M059J (cell line): ENCODE results near the gene CCDC183. TPM values are rescaled to one million over a fixed set of nuclear protein-coding genes. Genes with fewer than 3 reads are reported as not detected.
A peak's percentile ranks its signal among the peaks of the same experiment; 100 is the strongest.
"Not testable (repeated sequence)": the region's sequence is repeated elsewhere in the genome, so short reads cannot be mapped to it uniquely, and the experiment has no call there.

ENCODE experiments used
- DNase-seq: peaks from one replicate; pipeline ENCODE4 v3.0.0-alpha.2; 2012; ENCODE audit warnings: low read depth
- total RNA-seq: library from RNA; depleted of rRNA; stranded (reverse); fragments of >200 nt; shearing (Covaris generic); gene quantifications from 2 replicates; pipeline ENCODE4 v1.2.3, GENCODE V29; 2014; rRNA removed

Gene CCDC183
- total RNA-seq = not detected in 2 replicates

GRCh38 chr9:136796238-136796774, at the start of gene CCDC183:
Gene CCDC183, plus strand, starts transcription at chr9:136796338. Its CDS starts 60 bp downstream, at chr9:136796398.
- DNase-seq = no peak

DNA sequence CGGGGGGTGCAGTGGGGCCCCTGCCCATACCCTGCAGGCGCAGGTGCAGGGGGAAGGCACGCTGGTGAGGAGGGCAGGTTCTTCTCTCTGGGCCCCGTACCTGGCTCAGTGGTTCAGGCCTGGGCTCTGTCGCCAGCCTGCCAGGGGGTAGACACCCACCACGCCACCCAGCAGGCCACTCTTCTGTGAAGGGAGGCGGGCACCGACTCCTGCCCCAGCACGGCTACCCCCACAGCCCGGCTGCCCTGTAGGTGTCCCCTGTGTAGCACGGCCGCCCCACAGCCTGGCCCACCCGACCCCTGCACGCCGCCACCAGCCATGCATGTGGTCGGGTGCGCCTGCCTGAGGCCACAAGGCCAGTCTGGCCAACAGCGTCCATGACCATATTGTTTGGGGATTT, 49.5 kb upstream of the CCDC183 start:
- DNase-seq = no peak

- DNase-seq = no peak
Measured at GRCh38 chr9:136747161-136748060, 48.7 kb upstream of the CCDC183 start.

GRCh38 chr9:136748201-136748600, 47.9 kb upstream of the CCDC183 start, which contains the start of gene LCN6:
Gene LCN6, minus strand, starts transcription at chr9:136748525. Its CDS starts 42 bp downstream, at chr9:136748483.
- DNase-seq = no peak

GRCh38 chr9:136748666-136749611, 47.2 kb upstream of the CCDC183 start:
- DNase-seq = no peak

DNA sequence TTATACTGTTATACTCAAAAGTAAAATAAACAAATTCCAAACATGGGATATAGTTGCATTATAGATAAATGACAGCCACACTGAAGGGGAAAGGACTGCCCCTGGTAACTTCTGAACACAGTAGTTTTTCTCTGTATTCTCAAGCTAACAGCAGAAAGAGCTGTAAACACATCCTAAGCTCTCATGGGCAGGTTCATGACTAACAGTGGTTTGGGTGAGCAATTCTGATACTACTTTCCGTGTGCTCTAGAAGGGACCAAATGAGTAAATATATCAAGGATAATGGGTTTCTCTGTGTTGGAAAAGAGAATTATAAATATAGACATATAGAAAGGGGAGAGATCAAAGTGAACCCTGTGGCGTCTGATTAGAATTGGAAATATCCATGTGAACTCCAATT, 45.6 kb upstream of the CCDC183 start:
- DNase-seq = peak; percentile 39

- no peak for DNase-seq
Measured at GRCh38 chr9:136751244-136751643, 44.9 kb upstream of the CCDC183 start.

GRCh38 chr9:136751814-136752213, 44.3 kb upstream of the CCDC183 start:
- no peak for DNase-seq

DNA sequence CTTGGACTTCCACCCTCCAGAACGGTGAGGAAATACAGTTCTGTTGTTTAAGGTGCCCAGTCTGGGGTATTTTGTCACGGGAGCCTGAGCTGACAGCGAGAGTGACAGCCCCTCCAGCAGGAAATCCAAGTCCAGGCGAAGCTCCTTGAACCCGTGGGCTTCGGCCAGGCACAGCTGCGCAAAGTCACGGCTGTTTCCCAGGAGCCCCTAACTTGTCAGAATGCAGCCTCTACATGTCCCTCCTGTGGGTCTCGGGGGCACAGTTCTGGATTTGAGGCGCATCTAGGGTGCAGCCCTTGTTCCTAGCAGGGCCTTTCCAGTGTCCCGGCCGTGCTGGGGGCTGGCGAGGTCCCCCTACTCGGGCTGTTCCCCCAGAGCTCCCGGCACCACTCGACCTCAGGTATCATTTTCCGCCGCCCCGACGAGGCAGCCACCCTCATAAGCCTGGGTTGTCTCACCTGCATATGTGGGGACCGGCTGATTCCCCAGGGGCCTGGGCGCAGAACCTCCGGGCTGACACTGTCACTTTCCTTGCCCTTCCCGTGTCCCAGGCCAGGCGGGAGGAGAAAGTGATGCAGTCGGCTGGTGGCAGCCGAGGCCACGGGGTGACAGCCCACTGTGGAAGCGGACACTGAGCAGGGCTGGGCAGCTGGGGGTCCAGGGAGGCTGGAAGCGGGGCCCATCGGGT, 42.6 kb upstream of the CCDC183 start:
- DNase-seq = no peak

DNA sequence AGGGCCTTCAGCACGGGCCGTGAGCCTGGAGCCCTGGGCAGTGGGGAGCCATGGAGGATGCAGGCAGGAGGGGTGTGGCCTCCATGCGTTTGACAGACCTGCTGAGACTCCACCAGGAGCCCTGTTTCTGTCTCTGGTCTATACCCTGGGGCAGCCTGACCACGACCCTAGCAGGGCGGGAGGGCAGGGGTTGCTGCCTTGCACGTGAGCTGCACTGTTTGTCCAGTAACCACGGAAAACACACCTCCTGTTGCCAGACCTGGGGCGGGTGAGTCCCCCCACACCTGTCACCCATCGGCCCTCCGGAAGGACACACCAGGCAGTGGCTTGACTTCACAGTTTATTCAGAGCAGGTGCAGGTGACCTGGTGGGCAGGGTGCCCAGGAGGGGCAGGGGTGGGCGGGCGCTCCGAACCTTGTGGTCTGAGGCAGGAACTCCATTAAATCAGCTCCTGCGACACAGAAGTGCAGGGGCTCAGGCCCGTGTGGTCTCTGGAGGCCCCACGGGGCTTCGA, 42.0 kb upstream of the CCDC183 start:
- DNase-seq = no peak

DNA sequence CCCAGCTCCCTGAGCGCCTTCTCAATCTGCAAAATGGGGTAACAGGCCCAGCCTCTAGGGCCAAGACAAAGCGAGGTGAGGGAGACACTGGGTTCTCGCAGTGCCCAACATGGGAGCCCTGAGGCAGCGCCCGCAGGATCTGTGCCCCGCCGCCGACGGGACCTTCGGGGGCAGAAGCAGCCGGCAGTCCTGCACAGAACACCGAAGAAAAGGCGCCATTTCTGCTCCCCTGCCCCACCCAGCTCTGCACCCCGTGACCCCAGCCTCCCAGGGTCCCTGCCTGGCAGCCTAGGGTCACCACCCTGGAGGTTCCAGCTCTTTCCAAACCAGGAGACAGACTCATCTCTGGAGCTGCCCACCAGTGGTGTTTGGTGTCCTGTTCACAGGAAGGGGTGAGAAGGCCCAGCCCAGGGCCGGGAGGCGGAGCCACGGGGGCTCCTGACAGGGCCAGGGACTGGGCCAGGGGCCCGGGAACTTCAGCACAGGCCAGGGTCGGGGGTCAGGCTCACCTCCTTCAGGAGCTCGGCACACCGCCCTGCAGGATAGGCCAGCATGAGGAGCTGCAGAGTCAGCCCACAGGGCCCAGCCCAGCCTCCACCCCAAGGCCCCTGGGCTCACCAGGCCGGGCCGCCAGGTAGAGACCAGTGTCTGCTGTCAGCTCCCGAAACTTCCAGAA, 41.4 kb upstream of the CCDC183 start:
- no peak for DNase-seq

- not testable (repeated sequence) for DNase-seq
Measured at GRCh38 chr9:136755302-136756133, 40.6 kb upstream of the CCDC183 start.

DNA sequence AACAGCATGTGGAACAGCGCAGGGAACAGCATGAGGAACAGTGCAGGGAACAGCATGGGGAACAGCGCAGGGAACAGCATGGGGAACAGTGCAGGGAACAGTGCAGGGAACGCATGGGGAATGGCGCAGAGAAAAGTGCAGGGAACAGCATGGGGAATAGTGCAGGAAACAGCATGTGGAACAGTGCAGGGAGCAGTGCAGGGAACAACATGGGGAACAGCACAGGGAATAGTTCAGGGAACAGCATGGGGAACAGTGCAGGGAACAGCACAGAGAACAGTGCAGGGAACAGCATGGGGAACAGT, 40.1 kb upstream of the CCDC183 start:
- no peak for DNase-seq

DNA sequence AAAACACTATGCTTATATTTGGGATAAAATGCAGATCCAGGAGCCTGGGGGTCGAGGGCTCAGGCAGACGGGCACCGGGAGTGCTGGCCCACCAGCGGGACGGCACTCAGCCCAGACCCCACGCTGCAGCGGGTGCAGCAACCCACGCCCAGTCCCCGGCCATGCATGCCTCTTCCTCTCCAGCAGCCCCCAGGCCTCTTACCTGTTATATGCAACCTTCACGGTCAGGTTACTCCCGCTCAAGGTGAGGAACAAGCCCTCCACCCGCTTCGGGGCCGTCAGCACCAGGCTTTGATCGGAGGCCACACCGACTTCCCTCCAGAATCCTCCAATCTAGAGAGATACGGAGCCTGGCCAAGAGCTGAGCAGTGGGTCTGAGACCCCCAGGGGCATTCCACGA, 39.3 kb upstream of the CCDC183 start:
- no peak for DNase-seq

DNA sequence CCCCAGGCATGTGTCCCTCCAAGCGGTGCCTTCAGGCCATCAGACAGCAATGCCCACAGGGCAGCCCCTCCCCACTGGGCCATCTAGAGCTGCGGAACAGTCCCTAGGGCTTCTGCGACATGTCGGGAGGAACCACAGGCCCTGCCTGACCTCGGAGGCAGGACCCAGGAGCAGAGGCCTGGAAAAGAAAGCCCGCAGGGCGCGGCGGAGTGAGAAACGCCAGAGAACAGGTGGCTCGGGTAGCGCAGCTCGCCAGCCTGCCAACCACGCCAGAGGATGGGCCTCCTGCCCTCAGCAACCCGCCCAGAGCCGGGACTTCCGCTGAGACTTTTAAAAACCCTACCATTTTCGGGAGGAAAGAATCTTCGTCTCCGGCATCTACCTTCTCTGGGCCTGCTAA, 38.8 kb upstream of the CCDC183 start:
- DNase-seq = no peak

DNA sequence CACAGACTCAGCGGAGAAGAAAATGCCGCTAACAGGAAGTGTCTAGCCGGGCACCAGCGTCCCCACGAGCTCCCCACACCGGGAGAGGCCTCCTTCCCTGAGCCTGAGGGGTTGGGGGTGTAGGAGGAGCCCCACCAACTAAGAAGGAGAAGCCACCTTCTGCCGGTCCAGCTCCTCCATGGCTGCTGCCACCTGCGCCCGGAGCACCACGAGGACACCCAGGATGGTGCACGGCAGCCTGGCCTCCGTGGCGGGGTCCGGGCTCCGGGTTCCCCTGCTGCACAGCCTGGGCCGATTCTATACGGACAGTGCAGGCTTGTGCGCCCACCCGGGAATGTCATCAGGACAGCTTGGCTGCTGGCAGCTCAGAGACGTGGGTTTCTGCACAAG, 38.4 kb upstream of the CCDC183 start:
- no peak for DNase-seq

- no peak for DNase-seq
Measured at GRCh38 chr9:136759001-136759400, 37.1 kb upstream of the CCDC183 start.

DNA sequence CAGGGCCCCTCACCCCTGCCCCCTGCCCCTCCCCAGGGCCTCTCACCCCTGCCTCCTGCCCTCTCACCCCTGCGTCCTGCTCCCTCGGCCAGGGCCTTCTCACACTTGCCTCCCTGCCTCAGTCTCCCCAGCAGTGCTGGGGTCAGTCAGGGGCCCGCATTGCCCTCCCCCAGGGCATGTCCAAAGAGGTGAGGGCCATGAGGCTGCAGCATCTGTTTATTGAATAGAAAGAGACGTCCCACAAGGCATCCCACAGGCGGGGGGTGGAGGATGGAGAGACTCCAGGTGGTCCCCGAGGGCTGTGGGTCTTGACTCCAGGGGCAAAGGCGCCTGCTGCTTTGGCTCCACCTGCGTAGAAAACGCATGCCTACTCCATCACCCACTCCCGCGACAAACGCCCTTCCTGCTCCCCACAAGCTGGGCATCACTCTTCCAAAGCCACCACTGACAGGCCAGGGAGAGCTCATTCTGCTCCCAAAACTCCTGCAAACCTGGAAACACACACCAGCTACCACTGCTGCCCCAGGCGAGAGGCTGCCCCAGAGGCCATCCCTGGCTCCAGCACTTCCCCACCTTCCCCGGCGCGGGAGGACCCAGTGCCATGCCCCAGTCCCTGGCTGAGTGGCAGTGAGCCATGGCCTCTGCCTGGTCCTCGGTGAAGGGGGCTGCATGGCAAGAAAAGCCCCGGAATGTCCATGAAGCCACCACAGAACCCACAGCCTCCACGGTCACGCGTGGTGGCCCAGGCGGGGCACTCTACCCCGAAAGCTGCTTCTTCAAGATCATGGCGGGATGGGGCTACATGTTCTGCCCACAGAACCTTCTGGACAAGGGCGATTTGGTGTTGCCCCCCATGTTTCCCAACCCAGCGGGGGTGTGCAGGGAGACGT, 36.5 kb upstream of the CCDC183 start:
- DNase-seq = no peak

DNA sequence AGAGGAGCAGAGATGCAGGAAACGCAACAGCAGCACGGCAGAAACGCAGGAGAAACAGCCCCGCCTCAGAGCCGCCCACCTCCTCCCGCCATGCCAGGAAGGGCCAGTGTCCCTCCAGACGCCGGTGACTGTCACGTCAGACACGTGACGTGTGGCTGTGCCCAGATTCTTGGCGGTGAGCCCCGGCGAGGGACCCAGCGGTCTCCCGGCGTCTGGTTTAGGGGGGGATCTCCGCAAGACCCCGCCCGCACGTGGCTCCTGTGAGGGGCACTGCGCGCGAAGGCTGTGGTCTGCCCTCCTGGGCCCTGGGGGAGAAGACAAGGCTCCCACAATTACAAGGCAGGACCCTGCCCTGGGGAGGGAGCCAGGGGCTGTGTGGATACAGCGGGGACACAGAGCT, 35.7 kb upstream of the CCDC183 start:
- no peak for DNase-seq
